H1 (cell line): Measurements from ENCODE around the gene TDRD9. TPM values are rescaled to one million over a fixed set of nuclear protein-coding genes. Genes with fewer than 3 reads are reported as not detected.

Experiments used
- CTCF ChIA-PET: fragments of 300-600 bp; sonication (Branson Sonifier 250); formaldehyde crosslinking; loops from one replicate; lab custom pipeline; 2021; ENCODE audit not compliant: partially characterized antibody; lab: Charles Lee
- POLR2A ChIA-PET: fragments of 300-600 bp; sonication (Branson Sonifier 250); formaldehyde crosslinking; loops from one replicate; lab custom pipeline; 2021; ENCODE audit warnings: inconsistent platforms; ENCODE audit not compliant: partially characterized antibody; lab: Charles Lee
- DNase-seq, 2 experiments: peaks; one replicate each; pipeline versions ENCODE4 v3.0.0 to v3.0.0-alpha.2; 2010 to 2022; ENCODE audit warnings: low spot score in 2 of 2, low read depth in 1 of 2, mixed read lengths in 1 of 2
- FAIRE-seq: peaks from 2 replicates; lab custom pipeline; 2011; peaks lifted over from hg19 to GRCh38; lab: Jason Lieb, UNC
- H2AFZ ChIP-seq: 2 replicates; pipeline ENCODE4 v1.8.1; 2012; ENCODE audit warnings: low read length, inconsistent platforms
- H2AK5ac ChIP-seq: 2 replicates; pipeline ENCODE4 v1.6.1; 2013; ENCODE audit warnings: low read depth, low read length
- H2BK120ac ChIP-seq: replicated peaks from 2 replicates; pipeline ENCODE3; 2013; ENCODE audit warnings: low read depth, low read length, inconsistent platforms
- H2BK12ac ChIP-seq: 2 replicates; pipeline ENCODE4 v1.6.1; 2013; ENCODE audit warnings: low read depth, low read length
- H2BK15ac ChIP-seq: 2 replicates; pipeline ENCODE4 v1.6.1; 2013; ENCODE audit warnings: low read length
- H2BK20ac ChIP-seq: 2 replicates; pipeline ENCODE4 v1.6.1; 2013; ENCODE audit warnings: low read length
- H2BK5ac ChIP-seq: 2 replicates; pipeline ENCODE4 v1.6.1; 2013; ENCODE audit warnings: low read depth, low read length
- H3K14ac ChIP-seq: 2 replicates; pipeline ENCODE4 v1.6.1; 2013; ENCODE audit warnings: inconsistent platforms; ENCODE audit not compliant: insufficient read length
- H3K18ac ChIP-seq: 2 replicates; pipeline ENCODE4 v1.6.1; 2013; ENCODE audit warnings: low read length; ENCODE audit errors: extremely low read depth
- H3K23ac ChIP-seq: 2 replicates; pipeline ENCODE4 v1.6.1; 2013; ENCODE audit warnings: inconsistent platforms; ENCODE audit not compliant: insufficient read length
- H3K23me2 ChIP-seq: 2 replicates; pipeline ENCODE4 v1.6.1; 2013; ENCODE audit warnings: low read depth, low read length
- H3K27ac ChIP-seq: 2 replicates; pipeline ENCODE4 v1.6.1; 2011; ENCODE audit warnings: low read depth, low read length, inconsistent platforms
- H3K27me3 ChIP-seq, 4 experiments: replicated peaks in 1 of 4; 1 replicate in 1 of 4; 2 replicates in 3 of 4; pipeline versions ENCODE4 v1.6.1 to v1.8.1; 2011 to 2013; ENCODE audit warnings: low read length in 3 of 4, mild to moderate bottlenecking in 3 of 4, inconsistent platforms in 2 of 4, mixed read lengths in 2 of 4, moderate library complexity in 1 of 4; ENCODE audit not compliant: control insufficient read depth in 3 of 4, insufficient read depth in 3 of 4; ENCODE audit errors: extremely low read depth in 1 of 4
- H3K36me3 ChIP-seq, 4 experiments: 2 replicates each; pipeline versions ENCODE4 v1.6.1 to v1.8.1; 2011 to 2013; ENCODE audit warnings: mild to moderate bottlenecking in 4 of 4, low read length in 3 of 4, moderate library complexity in 2 of 4, control low read depth in 1 of 4, inconsistent platforms in 1 of 4; ENCODE audit not compliant: insufficient read depth in 4 of 4, control insufficient read depth in 2 of 4
- H3K4ac ChIP-seq: replicated peaks from 2 replicates; pipeline ENCODE3; 2013; ENCODE audit warnings: low read length, low read depth, mixed read lengths, inconsistent platforms; ENCODE audit not compliant: insufficient read length
- H3K4me1 ChIP-seq, 4 experiments: replicated peaks in 1 of 4; 1 replicate in 1 of 4; 2 replicates in 3 of 4; pipeline versions ENCODE4 v1.6.1 to v1.8.1; 2011 to 2013; ENCODE audit warnings: low read length in 3 of 4, inconsistent platforms in 2 of 4, mixed read lengths in 1 of 4; ENCODE audit not compliant: insufficient read depth in 4 of 4, control insufficient read depth in 3 of 4
- H3K4me2 ChIP-seq, 2 experiments: 2 replicates each; pipeline versions ENCODE4 v1.6.1 to v1.8.1; 2011 to 2013; ENCODE audit warnings: low read depth in 2 of 2, low read length in 2 of 2, control low read depth in 1 of 2, inconsistent platforms in 1 of 2, mild to moderate bottlenecking in 1 of 2; ENCODE audit not compliant: insufficient read depth in 1 of 2
- H3K4me3 ChIP-seq, 4 experiments: fragments of 200-600, 300-600 bp in 1 of 4; sonication (generic), shearing (Covaris generic), sonication (Bioruptor Twin) in 1 of 4; 2 replicates each; pipeline versions ENCODE4 v1.5.1 to v1.8.1; 2011 to 2016; ENCODE audit warnings: low read length in 4 of 4, low read depth in 3 of 4, control low read depth in 2 of 4, inconsistent platforms in 2 of 4, mild to moderate bottlenecking in 2 of 4, mixed read lengths in 1 of 4, moderate library complexity in 1 of 4; ENCODE audit not compliant: insufficient read depth in 2 of 4; ENCODE audit errors: extremely low read depth in 1 of 4
- H3K56ac ChIP-seq: replicated peaks from 2 replicates; pipeline ENCODE3; 2013; ENCODE audit warnings: low read depth, mild to moderate bottlenecking, mixed read lengths, low read length, inconsistent platforms; ENCODE audit not compliant: insufficient read length
- H3K79me1 ChIP-seq: 2 replicates; pipeline ENCODE4 v1.6.1; 2013; ENCODE audit warnings: low read depth, low read length, control low read depth
- H3K79me2 ChIP-seq, 2 experiments: 2 replicates each; pipeline versions ENCODE4 v1.6.1 to v1.8.1; 2012 to 2013; ENCODE audit warnings: low read length in 2 of 2, mild to moderate bottlenecking in 2 of 2, inconsistent platforms in 1 of 2; ENCODE audit not compliant: insufficient read depth in 2 of 2, control insufficient read depth in 1 of 2
- H3K9ac ChIP-seq, 4 experiments: replicated peaks in 1 of 4; 1 replicate in 1 of 4; 2 replicates in 3 of 4; pipeline versions ENCODE4 v1.6.1 to v1.8.1; 2011 to 2013; ENCODE audit warnings: low read depth in 3 of 4, low read length in 3 of 4, control low read depth in 2 of 4, mild to moderate bottlenecking in 2 of 4, moderate library complexity in 2 of 4, inconsistent platforms in 1 of 4; ENCODE audit errors: extremely low read depth in 1 of 4
- H3K9me3 ChIP-seq, 2 experiments: 2 replicates each; pipeline versions ENCODE4 v1.6.1 to v1.8.1; 2012 to 2013; ENCODE audit warnings: mild to moderate bottlenecking in 2 of 2, moderate library complexity in 2 of 2, control low read depth in 1 of 2, inconsistent platforms in 1 of 2, low read depth in 1 of 2, low read length in 1 of 2, mixed read lengths in 1 of 2; ENCODE audit not compliant: insufficient read depth in 2 of 2
- H4K20me1 ChIP-seq, 2 experiments: replicated peaks in 1 of 2; 2 replicates each; pipeline versions ENCODE3 to v1.8.1; 2011 to 2013; ENCODE audit warnings: inconsistent platforms in 2 of 2, low read length in 2 of 2, mild to moderate bottlenecking in 1 of 2; ENCODE audit not compliant: insufficient read depth in 2 of 2, control insufficient read depth in 1 of 2
- H4K5ac ChIP-seq: 2 replicates; pipeline ENCODE4 v1.6.1; 2013; ENCODE audit warnings: low read length, low read depth, mixed read lengths, inconsistent platforms; ENCODE audit not compliant: insufficient read length
- H4K8ac ChIP-seq: 2 replicates; pipeline ENCODE4 v1.8.0; 2013; ENCODE audit warnings: mild to moderate bottlenecking, moderate library complexity, low read length, inconsistent platforms; ENCODE audit not compliant: insufficient read depth; ENCODE audit errors: extremely low read depth
- H4K91ac ChIP-seq: replicated peaks from 2 replicates; pipeline ENCODE3; 2013; ENCODE audit warnings: low read length, mixed read lengths, inconsistent platforms; ENCODE audit not compliant: insufficient read length
- WGBS, 2 experiments: shearing (Covaris generic) in 1 of 2; methylation state at CpG; one replicate each; pipeline versions ENCODE4 v1.1.6 to v1.1.7; 2013 to 2015; ENCODE audit warnings: low lambda C conversion rate in 2 of 2, mixed read lengths in 2 of 2, inconsistent platforms in 1 of 2, low coverage in 1 of 2, missing lambda C conversion rate in 1 of 2; ENCODE audit not compliant: insufficient replicate concordance in 2 of 2, insufficient coverage in 1 of 2, insufficient read length in 1 of 2; ENCODE audit errors: extremely low coverage in 1 of 2, missing lambda C conversion rate in 1 of 2; 5-methylcytosine and 5-hydroxymethylcytosine counted together
- polyA plus RNA-seq, 7 experiments: library from polyadenylated mRNA; depleted of rRNA in 3 of 7; stranded (reverse) in 5 of 7; unstranded in 2 of 7; fragments of >200 nt in 5 of 7; fragments of 200-250 nt in 2 of 7; gene quantifications; 1 replicate in 5 of 7; 2 replicates in 1 of 7; 4 replicates in 1 of 7; pipeline versions ENCODE4 v1.2.1 to v1.2.3, GENCODE V29; 2011 to 2013; ENCODE audit warnings: missing spikeins in 2 of 7, mixed read lengths in 2 of 7
- total RNA-seq: library from RNA; stranded (reverse); fragmentation: NEBNext Ultra II Directional; extraction: Animal tissue kit (Norgen Biotek cat#: 25700); gene quantifications from 2 replicates; pipeline ENCODE4 v1.2.1, GENCODE V29; 2021
- TF ChIP-seq, protein P1 (sequence below): IDR thresholded peaks from 2 replicates; pipeline ENCODE4 v1.6.1; 2012; ENCODE audit warnings: inconsistent platforms

The TDRD9 gene
- total and polyA plus RNA-seq, 2 of the 8 experiments (the other 6 are each of a cell fraction or from before 2014, with no cell fraction given): not detected

DNA sequence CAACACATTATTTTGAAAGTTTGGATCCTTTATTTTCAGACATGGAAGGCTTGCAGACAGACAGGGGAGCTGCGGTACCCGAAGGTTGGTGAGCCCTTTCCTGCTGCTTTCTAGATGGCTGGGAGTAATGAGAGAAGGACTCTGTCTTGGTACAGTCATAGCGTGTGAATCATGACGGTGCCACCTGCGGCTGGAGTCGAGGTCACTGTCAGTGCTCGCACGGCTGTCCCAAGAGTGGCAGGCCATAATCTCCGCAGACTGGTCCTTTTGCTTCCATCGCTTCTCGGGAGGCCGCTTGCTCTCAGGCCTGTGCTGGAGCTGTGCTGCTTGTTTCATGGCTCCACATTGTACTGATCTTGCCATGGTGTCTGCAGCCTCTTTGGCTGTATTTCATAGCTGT, 78.9 kb downstream of the TDRD9 start:
- Histone ChIP-seq H2BK15ac (no peak overlapping the region), H3K79me2 (no peaks in the 10 kb centered on the region), H3K36me3 (no peaks in the 10 kb centered on the region), H3K9me3 (no peaks in the 10 kb centered on the region), H3K4me2 (no peak overlapping the region), H2AK5ac (no peak overlapping the region), H4K91ac (no peak overlapping the region), H4K8ac (no peak overlapping the region), H3K23me2 (no peaks in the 10 kb centered on the region), H3K27me3 (no peaks in the 10 kb centered on the region), H4K20me1 (no peaks in the 10 kb centered on the region), H3K23ac (no peak overlapping the region), H3K4me3 (no peak overlapping the region), H3K9ac (no peak overlapping the region), H4K5ac (no peak overlapping the region), H2BK120ac (no peak overlapping the region), H3K18ac (no peak overlapping the region), H3K14ac (no peak overlapping the region), H2BK5ac (no peak overlapping the region), H3K4ac (no peak overlapping the region), H3K4me1 (no peaks in the 10 kb centered on the region), H3K27ac (no peak overlapping the region), H3K56ac (no peak overlapping the region), H3K79me1 (no peaks in the 10 kb centered on the region), H2AFZ (no peak overlapping the region), H2BK12ac (no peak overlapping the region), H2BK20ac (no peak overlapping the region)
- CTCF ChIA-PET: interaction anchor here (0.8 to 2.9 kb wide), 4 partner anchors 10 to 80 kb away, joined by 3 to 10 read pairs (median 6); no protein-coding TSS in a partner anchor
- no peak for DNase-seq
- TF ChIP-seq, protein P1, sequence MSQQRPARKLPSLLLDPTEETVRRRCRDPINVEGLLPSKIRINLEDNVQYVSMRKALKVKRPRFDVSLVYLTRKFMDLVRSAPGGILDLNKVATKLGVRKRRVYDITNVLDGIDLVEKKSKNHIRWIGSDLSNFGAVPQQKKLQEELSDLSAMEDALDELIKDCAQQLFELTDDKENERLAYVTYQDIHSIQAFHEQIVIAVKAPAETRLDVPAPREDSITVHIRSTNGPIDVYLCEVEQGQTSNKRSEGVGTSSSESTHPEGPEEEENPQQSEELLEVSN: no peak
- POLR2A ChIA-PET: no interaction called here
- no peak for FAIRE-seq
- WGBS, 2 experiments: 93% methylated on average over 12 of the region's 12 CpGs; no CpG with 5 or more reads in 1 of the 2 experiments
